Adipocyte (in vitro differentiated cells): ENCODE data around the gene ARMH4.

Source experiments
- DNase-seq: peaks from one replicate; pipeline ENCODE4 v3.0.0-alpha.2; 2015; ENCODE audit warnings: low read depth
- H3K27me3 ChIP-seq: replicated peaks from 2 replicates; pipeline ENCODE4 v1.7.0; 2013; ENCODE audit warnings: mild to moderate bottlenecking, low read length, moderate library complexity; ENCODE audit not compliant: control insufficient read depth, insufficient read depth
- H3K36me3 ChIP-seq: 2 replicates; pipeline ENCODE4 v1.7.0; 2013; ENCODE audit warnings: low read length, mild to moderate bottlenecking, moderate library complexity; ENCODE audit not compliant: control insufficient read depth, insufficient read depth, severe bottlenecking
- H3K4me1 ChIP-seq: 2 replicates; pipeline ENCODE4 v1.7.0; 2013; ENCODE audit warnings: mild to moderate bottlenecking, low read length, moderate library complexity; ENCODE audit not compliant: control insufficient read depth, insufficient read depth
- H3K4me3 ChIP-seq: 2 replicates; pipeline ENCODE4 v1.7.0; 2013; ENCODE audit warnings: mild to moderate bottlenecking, low read length, moderate library complexity
- H3K9ac ChIP-seq: 2 replicates; pipeline ENCODE4 v1.7.0; 2013; ENCODE audit warnings: mild to moderate bottlenecking, low read length, moderate library complexity
- H3K9me3 ChIP-seq: 2 replicates; pipeline ENCODE4 v1.7.0; 2013; ENCODE audit warnings: mild to moderate bottlenecking, low read length, moderate library complexity; ENCODE audit not compliant: control insufficient read depth

Gene ARMH4

DNA sequence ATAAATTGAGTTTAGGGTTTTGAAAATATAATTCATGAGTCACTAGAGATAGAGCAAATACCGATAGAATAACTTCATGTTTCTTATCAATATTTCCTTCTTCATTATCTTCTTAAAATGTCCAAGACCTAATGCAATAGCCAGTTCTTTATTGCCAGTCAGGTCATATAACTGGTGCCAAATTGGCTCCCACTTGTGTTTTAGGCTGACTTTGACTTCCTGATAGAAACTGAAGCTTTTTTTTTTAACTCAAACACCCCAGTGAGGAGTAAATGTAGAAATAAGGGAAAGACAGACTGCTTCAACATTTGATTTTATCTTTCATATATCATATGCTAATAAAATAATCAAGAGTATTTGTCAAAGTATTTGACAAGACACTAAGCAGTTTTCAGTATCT, 80.7 kb downstream of the ARMH4 start:
- no peaks in the 10 kb centered on the region for H3K27me3 ChIP-seq
- no peaks in the 10 kb centered on the region for H3K36me3 ChIP-seq
- peaks cover 4% of the 10 kb centered on the region for H3K4me1 ChIP-seq
- DNase-seq = no peak
- H3K9me3 ChIP-seq = no peaks in the 10 kb centered on the region
- H3K4me3 ChIP-seq = no peak overlapping the region
- no peak overlapping the region for H3K9ac ChIP-seq

DNA sequence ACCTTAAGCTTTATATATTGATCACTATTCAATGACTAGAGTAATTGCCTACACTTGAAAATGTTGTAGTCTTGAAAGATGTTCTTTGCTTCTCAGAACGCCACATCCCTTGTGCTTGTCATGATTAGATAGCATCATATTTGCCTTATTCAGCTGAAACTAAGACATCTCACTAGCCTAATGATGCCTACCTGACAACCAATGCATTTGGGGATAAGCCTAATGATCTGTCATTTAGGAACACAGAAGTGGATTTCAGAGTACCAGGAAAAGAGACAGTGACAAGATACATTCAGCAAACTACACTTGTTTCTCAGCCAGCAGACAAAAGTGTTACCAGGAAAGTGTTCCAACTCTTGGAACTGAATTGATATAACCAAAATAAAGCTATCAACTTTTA, 83.7 kb downstream of the ARMH4 start:
- no peaks in the 10 kb centered on the region for H3K27me3 ChIP-seq
- H3K4me1 ChIP-seq = peaks cover 4% of the 10 kb centered on the region
- H3K9ac ChIP-seq = no peak overlapping the region
- H3K4me3 ChIP-seq = no peak overlapping the region
- H3K9me3 ChIP-seq = no peaks in the 10 kb centered on the region
- DNase-seq = no peak
- H3K36me3 ChIP-seq = no peaks in the 10 kb centered on the region

DNA sequence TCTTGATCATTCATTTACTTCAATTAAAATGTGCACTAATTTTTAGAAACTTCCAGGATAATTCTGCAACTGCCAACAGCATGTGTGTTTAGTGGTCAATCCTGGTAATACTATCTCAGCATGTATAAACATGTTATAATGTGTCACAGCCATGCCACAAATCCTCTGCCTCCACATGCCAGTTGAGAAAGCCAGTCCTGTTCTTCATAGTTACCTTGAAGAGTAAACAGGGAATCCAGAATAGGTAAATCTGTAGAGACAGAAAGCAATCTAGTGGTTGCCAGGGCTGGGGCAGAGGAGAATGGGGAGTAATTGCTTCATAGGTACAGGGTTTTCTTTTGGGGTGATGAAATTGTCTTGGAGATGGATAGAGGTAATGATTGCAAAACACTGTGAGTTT, 85.9 kb downstream of the ARMH4 start:
- Histone ChIP-seq H3K9me3 (no peaks in the 10 kb centered on the region), H3K4me3 (no peak overlapping the region), H3K4me1 (no peaks in the 10 kb centered on the region), H3K27me3 (no peaks in the 10 kb centered on the region), H3K9ac (no peak overlapping the region), H3K36me3 (no peaks in the 10 kb centered on the region)
- no peak for DNase-seq

DNA sequence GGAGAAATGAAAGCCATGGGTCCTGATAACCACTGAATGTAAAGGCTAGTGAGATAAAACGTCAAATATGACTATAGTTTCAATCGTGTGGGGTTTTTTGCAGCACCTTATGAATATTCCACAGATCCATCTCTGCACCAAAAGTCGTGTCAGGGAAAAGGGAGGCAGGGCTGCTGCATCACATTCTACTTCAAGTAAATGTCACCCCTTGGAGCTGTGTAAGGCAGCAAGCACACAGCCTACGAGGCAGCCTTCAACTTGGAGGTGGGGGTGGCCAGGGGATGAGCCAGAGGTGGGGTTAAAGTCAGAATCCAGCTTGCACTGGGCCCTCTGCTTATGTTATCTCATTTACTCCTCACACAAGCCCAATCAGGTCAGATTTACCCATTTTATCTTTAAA, 90.4 kb downstream of the ARMH4 start:
- no peak for DNase-seq
- no peaks in the 10 kb centered on the region for H3K27me3 ChIP-seq
- H3K4me1 ChIP-seq = no peaks in the 10 kb centered on the region

DNA sequence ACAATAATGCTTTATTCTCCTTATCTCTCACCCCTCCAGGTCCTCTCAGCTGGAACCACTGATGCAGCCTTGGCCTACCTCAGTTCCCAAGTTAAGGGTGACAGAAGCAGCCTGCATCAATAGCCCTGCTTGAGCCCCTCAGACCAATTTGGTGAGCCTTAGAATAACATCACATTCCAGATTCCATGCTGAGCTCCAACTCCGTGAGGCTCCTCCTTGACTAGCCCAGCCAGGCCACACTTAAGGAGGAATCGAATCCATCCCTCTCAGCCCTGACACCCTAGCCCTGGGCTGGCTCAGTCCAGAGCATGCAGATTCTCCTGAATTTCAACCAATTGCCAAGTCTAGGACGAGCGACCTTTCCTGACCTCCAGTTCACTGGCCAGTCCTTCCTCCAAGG, 91.1 kb downstream of the ARMH4 start:
- no peaks in the 10 kb centered on the region for H3K27me3 ChIP-seq
- no peaks in the 10 kb centered on the region for H3K9me3 ChIP-seq
- H3K4me3 ChIP-seq = no peak overlapping the region
- H3K4me1 ChIP-seq = no peaks in the 10 kb centered on the region
- no peaks in the 10 kb centered on the region for H3K36me3 ChIP-seq
- H3K9ac ChIP-seq = no peak overlapping the region
- no peak for DNase-seq

More for the DNA sequence above, 90.4 kb downstream of the ARMH4 start:
- H3K9me3 ChIP-seq = no peaks in the 10 kb centered on the region
- H3K4me3 ChIP-seq = no peak overlapping the region
- no peak overlapping the region for H3K9ac ChIP-seq
- no peaks in the 10 kb centered on the region for H3K36me3 ChIP-seq

DNA sequence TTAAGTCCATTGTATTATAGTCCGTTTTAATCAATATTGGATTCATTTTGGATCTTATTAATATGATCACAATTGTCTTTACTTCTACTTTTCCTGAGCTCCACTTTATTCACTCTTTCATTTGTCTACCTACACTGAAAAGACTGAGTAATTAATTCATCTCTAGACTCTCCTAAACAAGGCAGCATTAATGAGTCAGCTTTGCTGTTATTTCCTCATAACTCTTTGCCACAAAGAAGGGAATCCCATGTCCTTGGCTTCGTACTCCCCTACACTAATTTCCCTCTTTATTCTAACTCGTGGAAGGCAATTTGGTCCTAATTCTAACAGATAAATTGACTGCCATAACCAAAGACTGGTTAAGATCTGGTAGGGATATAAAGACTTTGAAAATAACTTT, 91.9 kb downstream of the ARMH4 start:
- Histone ChIP-seq H3K9ac (no peak overlapping the region), H3K4me3 (no peak overlapping the region), H3K4me1 (no peaks in the 10 kb centered on the region), H3K36me3 (no peaks in the 10 kb centered on the region), H3K27me3 (no peaks in the 10 kb centered on the region), H3K9me3 (no peaks in the 10 kb centered on the region)
- DNase-seq = no peak

GRCh38 chr14:58059126-58059525, 92.9 kb downstream of the ARMH4 start:
- H3K36me3 ChIP-seq = no peaks in the 10 kb centered on the region

DNA sequence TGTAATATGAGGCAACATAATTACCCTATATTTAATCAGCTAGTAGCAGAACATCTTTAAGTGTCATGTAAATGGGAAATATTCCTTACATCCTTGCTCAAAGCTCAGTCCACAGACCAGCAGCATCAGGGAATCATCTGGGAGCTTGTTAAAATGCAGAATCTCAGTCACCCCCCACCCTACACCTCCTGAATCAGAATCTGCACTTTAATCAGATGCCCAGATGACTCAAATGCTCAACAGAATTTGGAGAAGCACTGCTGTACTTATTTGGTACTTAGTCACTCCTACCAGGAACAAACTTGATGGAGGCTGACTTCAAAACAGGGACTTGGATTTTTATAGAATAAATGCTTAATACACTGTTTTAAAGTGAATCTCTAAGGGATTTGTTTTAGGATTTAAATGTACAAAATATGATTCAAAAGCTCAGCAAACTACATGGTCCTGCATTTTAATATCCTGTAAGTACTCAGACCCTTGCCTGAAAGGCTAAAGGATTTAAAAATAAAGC, 96.5 kb downstream of the ARMH4 start:
- no peak for DNase-seq
- Histone ChIP-seq H3K27me3 (no peaks in the 10 kb centered on the region), H3K9me3 (no peaks in the 10 kb centered on the region), H3K4me3 (no peak overlapping the region), H3K36me3 (no peaks in the 10 kb centered on the region), H3K9ac (no peak overlapping the region), H3K4me1 (no peaks in the 10 kb centered on the region)

More at GRCh38 chr14:58059126-58059525, 92.9 kb downstream of the ARMH4 start:
- Histone ChIP-seq H3K4me3 (no peak overlapping the region), H3K27me3 (no peaks in the 10 kb centered on the region), H3K9ac (no peak overlapping the region), H3K9me3 (no peaks in the 10 kb centered on the region), H3K4me1 (no peaks in the 10 kb centered on the region)
- DNase-seq = no peak

DNA sequence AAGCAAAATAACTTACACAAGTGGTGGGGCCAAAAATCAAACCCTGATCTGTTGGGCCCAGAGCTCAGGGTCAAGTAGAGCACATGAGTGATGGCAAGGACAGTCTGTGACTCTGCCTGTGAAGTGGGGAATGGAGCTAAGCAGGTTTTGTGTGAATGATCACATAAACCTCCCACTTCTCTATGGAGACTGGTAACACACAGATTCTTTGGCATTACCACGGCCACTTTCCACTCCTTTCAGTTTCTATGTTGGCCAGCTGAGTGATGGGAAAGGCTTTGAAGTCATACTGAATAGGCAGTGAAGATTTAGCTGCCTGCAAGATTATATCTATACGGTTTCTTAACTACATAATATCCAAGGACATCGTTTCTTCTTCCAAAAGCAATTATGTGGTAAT, 97.9 kb downstream of the ARMH4 start:
- no peaks in the 10 kb centered on the region for H3K36me3 ChIP-seq
- H3K27me3 ChIP-seq = no peaks in the 10 kb centered on the region
- no peak for DNase-seq
- H3K9ac ChIP-seq = no peak overlapping the region
- no peaks in the 10 kb centered on the region for H3K4me1 ChIP-seq
- H3K4me3 ChIP-seq = no peak overlapping the region
- no peaks in the 10 kb centered on the region for H3K9me3 ChIP-seq

- H3K36me3 ChIP-seq = no peaks in the 10 kb centered on the region
- H3K4me3 ChIP-seq = no peak overlapping the region
- no peak overlapping the region for H3K9ac ChIP-seq
- DNase-seq = no peak
- no peaks in the 10 kb centered on the region for H3K27me3 ChIP-seq
- no peaks in the 10 kb centered on the region for H3K4me1 ChIP-seq
- no peaks in the 10 kb centered on the region for H3K9me3 ChIP-seq
Observed at GRCh38 chr14:58048219-58048618, 103.8 kb downstream of the ARMH4 start.

DNA sequence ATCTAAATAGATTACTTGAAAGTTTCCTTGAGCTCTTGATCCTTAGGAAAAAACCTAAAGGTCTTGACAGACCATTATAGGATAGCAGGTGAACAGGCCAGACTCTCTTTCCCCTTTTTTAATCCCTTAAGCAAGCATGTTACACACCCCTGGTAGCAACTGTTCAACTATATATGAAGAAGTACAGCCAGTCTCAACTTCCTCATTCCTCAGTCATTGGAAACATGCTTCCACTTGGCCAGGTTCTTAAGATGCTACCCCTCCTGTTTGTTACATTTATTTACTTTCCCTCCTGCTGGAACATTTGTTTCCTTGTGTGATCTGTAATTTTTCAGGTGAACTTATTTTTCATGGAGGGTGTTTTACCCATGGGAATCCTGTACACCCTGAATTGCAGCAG, 124.1 kb downstream of the ARMH4 start:
- no peak for DNase-seq
- H3K27me3 ChIP-seq = no peaks in the 10 kb centered on the region
- H3K9ac ChIP-seq = no peak overlapping the region
- no peak overlapping the region for H3K4me3 ChIP-seq
- H3K4me1 ChIP-seq = no peaks in the 10 kb centered on the region
- no peaks in the 10 kb centered on the region for H3K9me3 ChIP-seq
- H3K36me3 ChIP-seq = no peaks in the 10 kb centered on the region

DNA sequence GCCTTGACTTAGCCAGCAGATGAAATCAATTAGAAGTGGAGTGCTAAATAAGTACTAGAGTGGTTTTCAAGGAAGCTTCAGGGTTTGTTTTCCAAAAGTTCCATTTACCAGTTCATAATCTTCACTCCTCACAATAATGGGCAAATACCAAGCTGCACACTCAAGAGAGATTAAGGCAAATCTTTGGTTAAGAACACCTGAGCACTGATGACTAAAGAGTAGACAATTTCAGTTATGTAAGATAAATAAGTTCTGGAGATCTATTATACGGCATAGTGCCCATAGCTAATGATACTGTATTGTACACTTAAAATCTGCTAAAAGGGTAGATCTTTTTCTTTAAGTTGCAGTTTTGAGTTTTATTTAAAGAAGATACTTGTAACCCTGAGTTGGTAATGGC, 125.0 kb downstream of the ARMH4 start:
- Histone ChIP-seq H3K36me3 (no peaks in the 10 kb centered on the region), H3K27me3 (no peaks in the 10 kb centered on the region), H3K4me1 (no peaks in the 10 kb centered on the region), H3K9me3 (no peaks in the 10 kb centered on the region), H3K9ac (no peak overlapping the region), H3K4me3 (no peak overlapping the region)
- DNase-seq = no peak
